ENCODE results near the gene CUEDC1. TPM values are rescaled to one million over a fixed set of nuclear protein-coding genes. Genes with fewer than 3 reads are reported as not detected.
A peak's percentile ranks its signal among the peaks of the same experiment; 100 is the strongest.

The CUEDC1 gene
- total and polyA plus RNA-seq, 2 of the 13 experiments (the other 11 are each of a cell fraction or from before 2014, with no cell fraction given): 7.4 to 12.9 TPM

- TF ChIP-seq, protein P1, sequence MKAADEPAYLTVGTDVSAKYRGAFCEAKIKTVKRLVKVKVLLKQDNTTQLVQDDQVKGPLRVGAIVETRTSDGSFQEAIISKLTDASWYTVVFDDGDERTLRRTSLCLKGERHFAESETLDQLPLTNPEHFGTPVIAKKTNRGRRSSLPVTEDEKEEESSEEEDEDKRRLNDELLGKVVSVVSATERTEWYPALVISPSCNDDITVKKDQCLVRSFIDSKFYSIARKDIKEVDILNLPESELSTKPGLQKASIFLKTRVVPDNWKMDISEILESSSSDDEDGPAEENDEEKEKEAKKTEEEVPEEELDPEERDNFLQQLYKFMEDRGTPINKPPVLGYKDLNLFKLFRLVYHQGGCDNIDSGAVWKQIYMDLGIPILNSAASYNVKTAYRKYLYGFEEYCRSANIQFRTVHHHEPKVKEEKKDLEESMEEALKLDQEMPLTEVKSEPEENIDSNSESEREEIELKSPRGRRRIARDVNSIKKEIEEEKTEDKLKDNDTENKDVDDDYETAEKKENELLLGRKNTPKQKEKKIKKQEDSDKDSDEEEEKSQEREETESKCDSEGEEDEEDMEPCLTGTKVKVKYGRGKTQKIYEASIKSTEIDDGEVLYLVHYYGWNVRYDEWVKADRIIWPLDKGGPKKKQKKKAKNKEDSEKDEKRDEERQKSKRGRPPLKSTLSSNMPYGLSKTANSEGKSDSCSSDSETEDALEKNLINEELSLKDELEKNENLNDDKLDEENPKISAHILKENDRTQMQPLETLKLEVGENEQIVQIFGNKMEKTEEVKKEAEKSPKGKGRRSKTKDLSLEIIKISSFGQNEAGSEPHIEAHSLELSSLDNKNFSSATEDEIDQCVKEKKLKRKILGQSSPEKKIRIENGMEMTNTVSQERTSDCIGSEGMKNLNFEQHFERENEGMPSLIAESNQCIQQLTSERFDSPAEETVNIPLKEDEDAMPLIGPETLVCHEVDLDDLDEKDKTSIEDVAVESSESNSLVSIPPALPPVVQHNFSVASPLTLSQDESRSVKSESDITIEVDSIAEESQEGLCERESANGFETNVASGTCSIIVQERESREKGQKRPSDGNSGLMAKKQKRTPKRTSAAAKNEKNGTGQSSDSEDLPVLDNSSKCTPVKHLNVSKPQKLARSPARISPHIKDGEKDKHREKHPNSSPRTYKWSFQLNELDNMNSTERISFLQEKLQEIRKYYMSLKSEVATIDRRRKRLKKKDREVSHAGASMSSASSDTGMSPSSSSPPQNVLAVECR (CRISPR knock-in tag; IDR thresholded peaks at IDR 0.05; ENCODE audit: borderline replicate concordance): peak; percentile 50; the same call in 1 of the 2 replicates
- TF ChIP-seq GLI4 (CRISPR knock-in tag; IDR thresholded peaks at IDR 0.05; ENCODE audit: borderline replicate concordance) (no peak; the same call in 1 of the 2 replicates), CEBPZ (IDR thresholded peaks at IDR 0.05; ENCODE audit: low read length) (no peak), RNF2 (conservative IDR thresholded peaks at IDR 0.05; ENCODE audit: low read depth) (no peak; the same call in 1 of the 2 replicates), BCL3 (CRISPR knock-in tag; IDR thresholded peaks at IDR 0.05) (no peak), ZSCAN9 (CRISPR knock-in tag; IDR thresholded peaks at IDR 0.05; ENCODE audit: borderline replicate concordance) (no peak), FOXJ3 (CRISPR knock-in tag; IDR thresholded peaks at IDR 0.05; ENCODE audit: borderline replicate concordance) (0 out of 2 replicates have a peak, but pooled peaks have one; percentile 47), TAF1 (CRISPR knock-in tag; IDR thresholded peaks at IDR 0.05) (peak; percentile 91), ZNF383 (CRISPR knock-in tag; IDR thresholded peaks at IDR 0.05; ENCODE audit: borderline replicate concordance) (no peak), ZNF800 (CRISPR knock-in tag; IDR thresholded peaks at IDR 0.05) (no peak), NFRKB (IDR thresholded peaks at IDR 0.05) (no peak), SRSF9 (IDR thresholded peaks at IDR 0.05; ENCODE audit: borderline replicate concordance, insufficient read depth, low read depth, low read length, poor library complexity, severe bottlenecking) (no peak)
- TF ChIP-seq, protein P2, sequence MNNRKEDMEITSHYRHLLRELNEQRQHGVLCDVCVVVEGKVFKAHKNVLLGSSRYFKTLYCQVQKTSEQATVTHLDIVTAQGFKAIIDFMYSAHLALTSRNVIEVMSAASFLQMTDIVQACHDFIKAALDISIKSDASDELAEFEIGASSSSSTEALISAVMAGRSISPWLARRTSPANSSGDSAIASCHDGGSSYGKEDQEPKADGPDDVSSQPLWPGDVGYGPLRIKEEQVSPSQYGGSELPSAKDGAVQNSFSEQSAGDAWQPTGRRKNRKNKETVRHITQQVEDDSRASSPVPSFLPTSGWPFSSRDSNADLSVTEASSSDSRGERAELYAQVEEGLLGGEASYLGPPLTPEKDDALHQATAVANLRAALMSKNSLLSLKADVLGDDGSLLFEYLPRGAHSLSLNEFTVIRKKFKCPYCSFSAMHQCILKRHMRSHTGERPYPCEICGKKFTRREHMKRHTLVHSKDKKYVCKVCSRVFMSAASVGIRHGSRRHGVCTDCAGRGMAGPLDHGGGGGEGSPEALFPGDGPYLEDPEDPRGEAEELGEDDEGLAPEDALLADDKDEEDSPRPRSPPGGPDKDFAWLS (CRISPR knock-in tag; IDR thresholded peaks at IDR 0.05; ENCODE audit: borderline replicate concordance): no peak
Observed at GRCh38 chr17:57862694-57863667, 92.2 kb downstream of the CUEDC1 start (continued).

Measured in HepG2 (cell line).